Astrocyte (in vitro differentiated cells and primary cell): Measurements from ENCODE around the gene ANKMY2. TPM values are rescaled to one million over a fixed set of nuclear protein-coding genes. Genes with fewer than 3 reads are reported as not detected.

ENCODE experiments used
- DNase-seq: peaks from one replicate; pipeline ENCODE4 v3.0.0-alpha.2; 2010; ENCODE audit warnings: low read depth
- FAIRE-seq: peaks from 2 replicates; lab custom pipeline; 2011; peaks lifted over from hg19 to GRCh38; lab: Jason Lieb, UNC
- H2AFZ ChIP-seq: 2 replicates; pipeline ENCODE4 v1.6.0; 2012; ENCODE audit warnings: low read depth, low read length, inconsistent platforms
- H3K27ac ChIP-seq: 2 replicates; pipeline ENCODE4 v1.5.1; 2011; ENCODE audit warnings: low read depth, low read length, inconsistent platforms
- H3K27me3 ChIP-seq: 2 replicates; pipeline ENCODE4 v1.6.0; 2011; ENCODE audit warnings: low read length, inconsistent platforms; ENCODE audit not compliant: insufficient read depth
- H3K36me3 ChIP-seq: 2 replicates; pipeline ENCODE4 v1.5.1; 2011; ENCODE audit warnings: low read length, inconsistent platforms; ENCODE audit not compliant: insufficient read depth
- H3K4me1 ChIP-seq: 2 replicates; pipeline ENCODE4 v1.5.1; 2011; ENCODE audit warnings: low read length, inconsistent platforms; ENCODE audit not compliant: insufficient read depth
- H3K4me2 ChIP-seq: 2 replicates; pipeline ENCODE4 v1.6.0; 2012; ENCODE audit warnings: low read length, inconsistent platforms
- H3K4me3 ChIP-seq: 2 replicates; pipeline ENCODE4 v1.5.1; 2011; ENCODE audit warnings: low read depth, mild to moderate bottlenecking, low read length, inconsistent platforms; ENCODE audit not compliant: insufficient read depth
- H3K79me2 ChIP-seq: 2 replicates; pipeline ENCODE4 v1.6.0; 2012; ENCODE audit warnings: mild to moderate bottlenecking, low read length, inconsistent platforms; ENCODE audit not compliant: insufficient read depth
- H3K9ac ChIP-seq: 2 replicates; pipeline ENCODE4 v1.6.0; 2012; ENCODE audit warnings: mild to moderate bottlenecking, low read length, inconsistent platforms
- H3K9me3 ChIP-seq: 2 replicates; pipeline ENCODE4 v1.5.1; 2012; ENCODE audit warnings: low read depth, mild to moderate bottlenecking, low read length, inconsistent platforms; ENCODE audit not compliant: insufficient read depth
- H4K20me1 ChIP-seq: 2 replicates; pipeline ENCODE4 v1.6.0; 2012; ENCODE audit warnings: low read length, inconsistent platforms; ENCODE audit not compliant: insufficient read depth
- H3K27ac Mint-ChIP-seq: one replicate; pipeline ENCODE4 v1.8.0; 2021; ENCODE audit warnings: mild to moderate bottlenecking, mixed read lengths; ENCODE audit not compliant: unreplicated experiment
- H3K27me3 Mint-ChIP-seq: one replicate; pipeline ENCODE4 v1.8.0; 2021; ENCODE audit warnings: low read depth, mixed read lengths; ENCODE audit not compliant: unreplicated experiment
- H3K36me3 Mint-ChIP-seq: one replicate; pipeline ENCODE4 v1.8.0; 2021; ENCODE audit warnings: low read depth, mixed read lengths; ENCODE audit not compliant: unreplicated experiment
- H3K4me1 Mint-ChIP-seq: one replicate; pipeline ENCODE4 v1.8.0; 2021; ENCODE audit warnings: low read depth, mixed read lengths; ENCODE audit not compliant: unreplicated experiment
- H3K4me3 Mint-ChIP-seq: one replicate; pipeline ENCODE4 v1.8.0; 2021; ENCODE audit warnings: mild to moderate bottlenecking, moderate library complexity, mixed read lengths; ENCODE audit not compliant: unreplicated experiment
- H3K9me3 Mint-ChIP-seq: one replicate; pipeline ENCODE4 v1.8.0; 2021; ENCODE audit warnings: mild to moderate bottlenecking, mixed read lengths; ENCODE audit not compliant: unreplicated experiment
- EZH2 ChIP-seq: IDR thresholded peaks from 2 replicates; pipeline ENCODE4 v1.6.1; 2012; ENCODE audit warnings: mild to moderate bottlenecking, low read length, inconsistent platforms; ENCODE audit not compliant: insufficient read depth
- total RNA-seq: library from RNA; stranded (reverse); gene quantifications from 2 replicates; pipeline ENCODE4 v1.2.1, GENCODE V29; 2021
- TF ChIP-seq, protein P1 (sequence below): IDR thresholded peaks from 2 replicates; pipeline ENCODE4 v1.5.1; 2011; ENCODE audit warnings: low read depth, mild to moderate bottlenecking, inconsistent platforms, low read length, moderate library complexity; ENCODE audit not compliant: insufficient read depth

ANKMY2 gene
- total RNA-seq, 1 donor from 2014 or later = 21.9 TPM

DNA sequence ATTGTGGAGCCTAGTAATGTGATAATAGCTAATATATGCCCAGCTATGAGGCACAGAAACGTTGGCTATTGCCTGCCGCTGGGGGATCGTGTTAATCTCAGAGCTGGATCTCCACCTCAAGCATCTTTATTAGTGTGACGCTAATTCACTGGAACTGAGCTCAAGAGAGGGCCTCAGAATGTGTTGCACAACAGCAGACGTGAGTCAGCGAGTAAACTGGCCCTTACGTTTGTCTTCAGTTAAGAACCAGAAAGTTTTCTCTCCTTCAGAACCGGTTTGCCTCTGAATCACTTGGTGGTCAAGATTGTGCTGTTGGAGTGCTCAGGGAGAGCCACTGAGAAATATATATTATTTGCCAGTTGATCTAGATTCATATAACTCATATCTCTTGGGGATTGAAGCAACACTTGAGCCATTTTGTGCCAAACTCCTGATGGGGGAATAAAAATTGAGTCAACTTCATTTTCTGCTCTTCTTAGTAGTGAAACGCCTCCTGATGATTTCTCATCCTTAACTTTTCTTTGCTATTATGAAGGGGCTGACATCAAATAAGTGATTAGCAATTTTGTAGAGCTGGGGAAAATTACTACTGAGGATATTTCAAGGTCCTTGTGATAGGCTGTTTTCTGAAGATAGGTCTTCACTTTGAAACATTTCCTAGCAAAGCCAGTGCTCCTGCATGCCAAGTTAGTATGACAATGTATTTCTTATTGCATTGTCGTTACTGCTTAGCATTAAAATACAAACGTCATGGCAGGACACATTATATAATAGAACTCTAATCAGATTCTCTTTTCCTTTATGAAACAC, 22.7 kb upstream of the ANKMY2 start:
- Histone ChIP-seq H3K27ac (peak overlapping the region; percentile 71), H3K4me2 (peak overlapping the region; percentile 39)

DNA sequence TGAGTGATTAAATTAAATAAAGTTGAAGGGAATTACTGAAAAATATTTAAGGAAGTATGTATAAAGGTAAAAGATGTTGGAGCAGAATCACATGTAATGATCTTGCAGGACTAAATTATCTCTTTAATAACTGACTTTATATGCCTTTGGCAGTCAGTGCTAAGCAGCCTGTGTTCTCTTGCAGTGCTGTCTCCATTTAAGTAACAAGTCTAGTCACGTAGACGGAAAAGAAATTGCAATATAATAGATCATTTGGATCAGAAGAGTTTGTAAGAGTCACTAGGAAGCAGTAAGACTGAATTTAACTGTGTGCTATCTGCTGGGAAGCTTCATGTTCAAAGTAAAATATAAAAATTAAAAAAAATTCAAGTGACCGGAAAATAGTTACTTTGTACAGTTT, 21.8 kb upstream of the ANKMY2 start:
- FAIRE-seq (no peak), DNase-seq (no peak)
- Histone ChIP-seq H3K79me2 (peaks cover 66% of the 10 kb centered on the region), H3K27me3 (no peaks in the 10 kb centered on the region), H2AFZ (no peak overlapping the region), H4K20me1 (peaks cover 5% of the 10 kb centered on the region), H3K9ac (no peak overlapping the region), H3K27ac (peak overlapping the region; percentile 71), H3K4me2 (no peak overlapping the region), H3K9me3 (no peaks in the 10 kb centered on the region), H3K4me3 (no peak overlapping the region), H3K36me3 (peaks cover 8% of the 10 kb centered on the region), H3K4me1 (peaks cover 30% of the 10 kb centered on the region)
- Mint-ChIP-seq H3K27me3 (no peaks in the 10 kb centered on the region), H3K4me3 (no peak overlapping the region), H3K9me3 (no peaks in the 10 kb centered on the region), H3K36me3 (peaks cover 1% of the 10 kb centered on the region), H3K27ac (peak overlapping the region; percentile 84), H3K4me1 (peaks cover 36% of the 10 kb centered on the region)
- TF ChIP-seq, protein P1, sequence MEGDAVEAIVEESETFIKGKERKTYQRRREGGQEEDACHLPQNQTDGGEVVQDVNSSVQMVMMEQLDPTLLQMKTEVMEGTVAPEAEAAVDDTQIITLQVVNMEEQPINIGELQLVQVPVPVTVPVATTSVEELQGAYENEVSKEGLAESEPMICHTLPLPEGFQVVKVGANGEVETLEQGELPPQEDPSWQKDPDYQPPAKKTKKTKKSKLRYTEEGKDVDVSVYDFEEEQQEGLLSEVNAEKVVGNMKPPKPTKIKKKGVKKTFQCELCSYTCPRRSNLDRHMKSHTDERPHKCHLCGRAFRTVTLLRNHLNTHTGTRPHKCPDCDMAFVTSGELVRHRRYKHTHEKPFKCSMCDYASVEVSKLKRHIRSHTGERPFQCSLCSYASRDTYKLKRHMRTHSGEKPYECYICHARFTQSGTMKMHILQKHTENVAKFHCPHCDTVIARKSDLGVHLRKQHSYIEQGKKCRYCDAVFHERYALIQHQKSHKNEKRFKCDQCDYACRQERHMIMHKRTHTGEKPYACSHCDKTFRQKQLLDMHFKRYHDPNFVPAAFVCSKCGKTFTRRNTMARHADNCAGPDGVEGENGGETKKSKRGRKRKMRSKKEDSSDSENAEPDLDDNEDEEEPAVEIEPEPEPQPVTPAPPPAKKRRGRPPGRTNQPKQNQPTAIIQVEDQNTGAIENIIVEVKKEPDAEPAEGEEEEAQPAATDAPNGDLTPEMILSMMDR = no peak
- TF ChIP-seq EZH2 = no peak

More for the DNA sequence above, 22.7 kb upstream of the ANKMY2 start:
- Mint-ChIP-seq H3K4me1 (peaks cover 32% of the 10 kb centered on the region), H3K27ac (peak overlapping the region; percentile 84), H3K36me3 (peaks cover 1% of the 10 kb centered on the region), H3K4me3 (no peak overlapping the region), H3K9me3 (no peaks in the 10 kb centered on the region), H3K27me3 (no peaks in the 10 kb centered on the region)
- Histone ChIP-seq H3K9ac (peak overlapping the region; percentile 51), H3K9me3 (no peaks in the 10 kb centered on the region), H3K79me2 (peaks cover 64% of the 10 kb centered on the region), H3K36me3 (peaks cover 8% of the 10 kb centered on the region), H2AFZ (no peak overlapping the region), H3K27me3 (no peaks in the 10 kb centered on the region), H3K4me3 (no peak overlapping the region), H3K4me1 (peaks cover 30% of the 10 kb centered on the region), H4K20me1 (peaks cover 8% of the 10 kb centered on the region)
- FAIRE-seq (peak; percentile 93), DNase-seq (peak; percentile 100)
- TF ChIP-seq, protein P1 = no peak
- TF ChIP-seq EZH2 = no peak

DNA sequence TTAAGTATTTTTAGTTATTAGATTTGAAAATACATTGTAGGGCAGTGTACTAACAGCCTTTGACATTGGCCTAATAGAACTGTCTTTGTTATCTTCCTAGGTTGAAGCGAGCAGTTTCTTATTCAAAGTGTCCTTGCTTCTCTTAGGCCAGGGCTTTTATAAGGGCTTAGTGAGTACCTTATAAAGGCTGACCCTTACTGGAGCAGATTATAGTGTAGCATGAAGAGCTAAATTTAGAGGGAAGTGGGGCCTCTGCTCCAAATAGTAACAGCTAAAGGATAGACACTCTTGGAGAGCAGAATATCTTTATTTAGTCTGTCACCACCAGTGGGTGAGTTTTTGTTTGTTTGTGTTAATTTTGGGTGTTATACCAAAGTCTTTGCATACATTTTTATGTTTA, 16.4 kb upstream of the ANKMY2 start:
- Mint-ChIP-seq H3K4me3 (no peak overlapping the region), H3K9me3 (no peaks in the 10 kb centered on the region), H3K36me3 (peaks cover 1% of the 10 kb centered on the region), H3K27me3 (no peaks in the 10 kb centered on the region), H3K4me1 (peaks cover 25% of the 10 kb centered on the region), H3K27ac (no peak overlapping the region)
- Histone ChIP-seq H3K4me1 (peaks cover 15% of the 10 kb centered on the region), H3K27ac (no peak overlapping the region), H3K9ac (no peak overlapping the region), H3K4me3 (no peak overlapping the region), H3K36me3 (peaks cover 5% of the 10 kb centered on the region), H2AFZ (no peak overlapping the region), H3K79me2 (peaks cover 87% of the 10 kb centered on the region), H3K9me3 (no peaks in the 10 kb centered on the region), H3K27me3 (no peaks in the 10 kb centered on the region), H4K20me1 (peaks cover 24% of the 10 kb centered on the region), H3K4me2 (no peak overlapping the region)
- TF ChIP-seq, protein P1 = no peak
- no peak for TF ChIP-seq EZH2
- FAIRE-seq = no peak
- no peak for DNase-seq
